ENCODE data around the gene NPR2. TPM values are rescaled to one million over a fixed set of nuclear protein-coding genes. Genes with fewer than 3 reads are reported as not detected.
A peak's percentile ranks its signal among the peaks of the same experiment; 100 is the strongest.

NPR2 gene
- total and polyA plus RNA-seq, 7 experiments from 2014 or later, result 1.0 to 22.2 (median 3.9) TPM

DNA sequence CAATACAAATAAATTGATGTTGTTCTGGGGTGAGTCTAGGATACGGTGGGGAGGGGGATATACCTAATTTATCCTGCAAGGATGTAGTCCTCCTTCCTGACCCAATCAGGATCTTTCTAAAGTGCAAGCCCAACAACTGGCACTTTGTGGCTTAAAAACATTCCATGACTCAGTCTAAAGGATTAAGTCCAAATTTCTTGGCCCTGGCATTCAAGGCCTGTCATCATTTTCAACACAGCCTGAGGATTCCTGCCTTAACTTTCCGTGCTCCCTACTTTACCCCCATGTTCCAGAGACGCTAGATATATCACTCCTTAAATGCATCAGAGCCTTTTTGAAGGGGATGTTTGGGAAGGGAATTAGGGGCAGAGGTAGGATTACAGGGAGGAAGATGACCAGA is 36.1 kb downstream of the NPR2 start:
- Histone ChIP-seq H3K27ac (ENCODE audit: low read depth, low read length) (no peak overlapping the region), H3K36me3 (ENCODE audit: control insufficient read depth in 2 of 3, insufficient read depth in 3 of 3, low read length in 3 of 3) (no peaks in the 10 kb centered on the region), H3K27me3 (ENCODE audit: control insufficient read depth in 2 of 2, insufficient read depth in 2 of 2, low read length in 2 of 2) (no peaks in the 10 kb centered on the region), H3K4me3 (ENCODE audit: low read length) (no peak overlapping the region), H3K9me3 (ENCODE audit: control insufficient read depth in 2 of 3, low read length in 3 of 3) (no peaks in the 10 kb centered on the region), H3K4me1 (ENCODE audit: control insufficient read depth in 2 of 2, insufficient read depth in 2 of 2, low read length in 2 of 2) (peaks cover 4 to 14% of the 10 kb centered on the region in 2 donors)
- ATAC-seq (no peak), DNase-seq (no peak)
- Mint-ChIP-seq H3K4me1 (peaks cover 25 to 43% (median 33%) of the 10 kb centered on the region in 7 donors), H3K4me3 (peak overlapping the region; percentile 50 to 100 (median 90)), H3K27ac (peak overlapping the region in 3 of 9 donors; percentile 5 to 93 (median 14)), H3K27me3 (peaks cover 0 to 5% (median 0%) of the 10 kb centered on the region in 5 donors), H3K9me3 (no peaks in the 10 kb centered on the region), H3K36me3 (no peaks in the 10 kb centered on the region)
- POLR2A ChIA-PET, result interaction anchor here (1.0 kb wide), 1 partner anchor 95 kb away, joined by 3 read pairs; the partner anchor contains the start of gene CREB3
- intact Hi-C loops (cut with micrococcal nuclease), result loop anchor here in 1 of 2 donors (5.0 kb wide), 2 partner anchors 225 to 365 kb away; partner anchors contain the start of gene CLTA
- CTCF ChIA-PET, result interaction anchor here (0.7 to 2.6 kb wide), 4 partner anchors 13 to 321 kb away, joined by 4 to 18 read pairs (median 10); partner anchors contain the start of genes HINT2 and SPAG8

DNA sequence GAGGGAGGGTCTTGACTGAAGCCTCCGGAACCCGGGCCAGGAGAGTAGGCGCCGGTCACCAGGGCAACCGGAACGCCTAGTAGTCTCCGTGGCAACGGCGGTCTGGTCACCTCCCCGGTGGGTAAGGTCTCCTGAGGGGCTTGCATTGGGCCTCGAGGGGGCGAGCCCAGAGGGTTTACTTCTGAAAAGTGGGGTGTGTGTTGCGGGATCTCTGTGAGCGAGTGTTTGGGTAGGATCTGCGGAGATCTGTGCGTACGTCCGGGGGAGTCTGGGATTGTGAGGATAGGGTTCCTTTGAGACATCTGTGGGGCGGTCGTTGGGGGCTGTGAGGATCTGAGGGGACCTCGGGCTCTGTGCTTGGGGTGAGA is 37.3 kb downstream of the NPR2 start, which contains the start of gene FAM221B:
FAM221B (minus strand) TSS at position 17 of the 368 bp plus-strand sequence. CDS start 2,571 bp downstream, outside the sequence.
- H3K4me1 ChIP-seq (ENCODE audit: control insufficient read depth in 2 of 2, insufficient read depth in 2 of 2, low read length in 2 of 2), result peaks cover 4 to 14% of the 10 kb centered on the region in 2 donors
- H3K9me3 ChIP-seq (ENCODE audit: control insufficient read depth in 2 of 3, low read length in 3 of 3), result no peaks in the 10 kb centered on the region
- H3K4me1 Mint-ChIP-seq, result peaks cover 25 to 47% (median 40%) of the 10 kb centered on the region in 7 donors
- DNase-seq (peak in 1 of 9 donors; percentile 52), ATAC-seq (no peak)
- H3K27me3 Mint-ChIP-seq, result peaks cover 0 to 5% (median 0%) of the 10 kb centered on the region in 5 donors
- no peaks in the 10 kb centered on the region for H3K27me3 ChIP-seq (ENCODE audit: control insufficient read depth in 2 of 2, insufficient read depth in 2 of 2, low read length in 2 of 2)
- H3K36me3 ChIP-seq (ENCODE audit: control insufficient read depth in 2 of 3, insufficient read depth in 3 of 3, low read length in 3 of 3), result no peaks in the 10 kb centered on the region
- ChIA-PET CTCF (interaction anchor here (0.5 to 1.7 kb wide), 3 partner anchors 14 to 60 kb away, joined by 3 to 6 read pairs (median 4); partner anchors contain the start of gene HINT2), POLR2A (interaction anchor here (0.5 to 2.3 kb wide), 5 partner anchors 14 to 218 kb away, joined by 3 to 18 read pairs (median 3); partner anchors contain the start of gene SPAG8)
- H3K9me3 Mint-ChIP-seq, result no peaks in the 10 kb centered on the region
- H3K36me3 Mint-ChIP-seq, result no peaks in the 10 kb centered on the region
- peak within 1 kb of the TSS; percentile 88 for H3K4me3 ChIP-seq (ENCODE audit: low read length)
- H3K4me3 Mint-ChIP-seq, result peak within 1 kb of the TSS; percentile 84 to 100 (median 94)
- peak within 1 kb of the TSS; percentile 94 for H3K27ac ChIP-seq (ENCODE audit: low read depth, low read length)
- intact Hi-C loops (cut with micrococcal nuclease), result loop anchor here (1.0 to 5.0 kb wide), 7 partner anchors 13 to 364 kb away; partner anchors contain the start of genes HINT2 (in 2 of the 2) and CLTA (in 1 of the 2)
- H3K27ac Mint-ChIP-seq, result peak within 1 kb of the TSS; percentile 91 to 99 (median 94)

- Histone ChIP-seq H3K27me3 (ENCODE audit: control insufficient read depth in 2 of 2, insufficient read depth in 2 of 2, low read length in 2 of 2) (no peaks in the 10 kb centered on the region), H3K4me3 (ENCODE audit: low read length) (peak within 1 kb of the TSS; percentile 88), H3K4me1 (ENCODE audit: control insufficient read depth in 2 of 2, insufficient read depth in 2 of 2, low read length in 2 of 2) (peaks cover 4 to 14% of the 10 kb centered on the region in 2 donors), H3K36me3 (ENCODE audit: control insufficient read depth in 2 of 3, insufficient read depth in 3 of 3, low read length in 3 of 3) (no peaks in the 10 kb centered on the region), H3K27ac (ENCODE audit: low read depth, low read length) (peak within 1 kb of the TSS; percentile 94), H3K9me3 (ENCODE audit: control insufficient read depth in 2 of 3, low read length in 3 of 3) (no peaks in the 10 kb centered on the region)
- H3K36me3 Mint-ChIP-seq, result no peaks in the 10 kb centered on the region
- peak; percentile 95 for ATAC-seq
- no peaks in the 10 kb centered on the region for H3K9me3 Mint-ChIP-seq
- H3K27me3 Mint-ChIP-seq, result peaks cover 0 to 5% (median 0%) of the 10 kb centered on the region in 5 donors
- POLR2A ChIA-PET, result interaction anchor here (0.5 to 2.3 kb wide), 5 partner anchors 13 to 218 kb away, joined by 3 to 18 read pairs (median 3); partner anchors contain the start of gene SPAG8
- CTCF ChIA-PET, result interaction anchor here (0.5 to 1.7 kb wide), 3 partner anchors 15 to 59 kb away, joined by 3 to 6 read pairs (median 4); partner anchors contain the start of gene HINT2
- peak within 1 kb of the TSS; percentile 84 to 100 (median 94) for H3K4me3 Mint-ChIP-seq
- peak; percentile 80 to 95 (median 88) for DNase-seq
- H3K4me1 Mint-ChIP-seq, result peaks cover 25 to 48% (median 43%) of the 10 kb centered on the region in 7 donors
- intact Hi-C loops (cut with micrococcal nuclease), result loop anchor here (1.0 to 5.0 kb wide), 7 partner anchors 14 to 363 kb away; partner anchors contain the start of genes HINT2 (in 2 of the 2) and CLTA (in 1 of the 2)
- H3K27ac Mint-ChIP-seq, result peak within 1 kb of the TSS; percentile 91 to 99 (median 94)
These were observed 37.8 kb downstream of the NPR2 start, which contains the start of gene TMEM8B for GRCh38 chr9:35829084-35829763. Gene TMEM8B, plus strand, starts transcription at chr9:35829228. Its CDS starts 220 bp downstream, at chr9:35829448.

GRCh38 chr9:35829764-35830096 is 38.3 kb downstream of the NPR2 start:
- Mint-ChIP-seq H3K9me3 (no peaks in the 10 kb centered on the region), H3K4me1 (peaks cover 25 to 51% (median 46%) of the 10 kb centered on the region in 7 donors), H3K4me3 (peak overlapping the region; percentile 78 to 90 (median 84)), H3K36me3 (no peaks in the 10 kb centered on the region), H3K27ac (peak overlapping the region; percentile 79 to 92 (median 90)), H3K27me3 (peaks cover 0 to 5% (median 0%) of the 10 kb centered on the region in 5 donors)
- Histone ChIP-seq H3K27ac (ENCODE audit: low read depth, low read length) (peak overlapping the region; percentile 94), H3K27me3 (ENCODE audit: control insufficient read depth in 2 of 2, insufficient read depth in 2 of 2, low read length in 2 of 2) (no peaks in the 10 kb centered on the region), H3K4me1 (ENCODE audit: control insufficient read depth in 2 of 2, insufficient read depth in 2 of 2, low read length in 2 of 2) (peaks cover 4 to 14% of the 10 kb centered on the region in 2 donors), H3K36me3 (ENCODE audit: control insufficient read depth in 2 of 3, insufficient read depth in 3 of 3, low read length in 3 of 3) (no peaks in the 10 kb centered on the region), H3K9me3 (ENCODE audit: control insufficient read depth in 2 of 3, low read length in 3 of 3) (no peaks in the 10 kb centered on the region), H3K4me3 (ENCODE audit: low read length) (peak overlapping the region; percentile 88)
- ATAC-seq (no peak), DNase-seq (no peak)
- ChIA-PET POLR2A (interaction anchor here (1.4 to 2.3 kb wide), 2 partner anchors 12 to 17 kb away, joined by 3 to 18 read pairs; partner anchors contain the start of gene SPAG8), CTCF (no interaction called here)
- intact Hi-C loops (cut with micrococcal nuclease), result loop anchor here (1.0 to 5.0 kb wide), 7 partner anchors 14 to 363 kb away; partner anchors contain the start of genes HINT2 (in 2 of the 2) and CLTA (in 1 of the 2)

DNA sequence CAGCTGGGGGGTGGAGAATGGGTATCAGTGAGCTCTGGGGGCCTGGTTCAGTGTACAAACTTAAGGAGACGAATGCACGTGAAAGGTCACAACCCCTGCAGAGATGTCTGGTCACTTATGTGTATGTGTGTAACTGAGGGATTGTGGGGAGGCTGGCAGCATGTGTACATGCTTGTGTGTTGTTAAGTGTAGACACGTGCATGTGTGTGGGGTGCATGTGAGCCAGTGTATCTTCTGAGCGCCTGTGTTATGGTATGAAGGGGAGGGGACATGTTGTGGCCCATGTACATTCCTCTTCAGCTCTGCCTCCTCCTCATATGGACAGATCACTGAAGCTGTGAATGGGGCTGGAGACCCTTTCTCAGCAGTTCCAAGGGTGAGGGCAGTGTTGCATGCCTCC is 39.6 kb downstream of the NPR2 start:
- H3K4me3 ChIP-seq (ENCODE audit: low read length), result no peak overlapping the region
- peaks cover 0 to 3% (median 0%) of the 10 kb centered on the region in 3 experiments for H3K36me3 ChIP-seq (ENCODE audit: control insufficient read depth in 2 of 3, insufficient read depth in 3 of 3, low read length in 3 of 3)
- CTCF ChIA-PET, result interaction anchor here (0.8 kb wide), 1 partner anchor 51 kb away, joined by 4 read pairs; no protein-coding TSS in a partner anchor
- H3K4me3 Mint-ChIP-seq, result peak overlapping the region in 5 of 10 donors; percentile 7 to 80 (median 17)
- no peak for DNase-seq
- no peaks in the 10 kb centered on the region for H3K36me3 Mint-ChIP-seq
- peaks cover 19 to 49% (median 45%) of the 10 kb centered on the region in 7 donors for H3K4me1 Mint-ChIP-seq
- ATAC-seq, result no peak
- H3K9me3 ChIP-seq (ENCODE audit: control insufficient read depth in 2 of 3, low read length in 3 of 3), result no peaks in the 10 kb centered on the region
- peak overlapping the region in 3 of 9 donors; percentile 28 to 91 (median 81) for H3K27ac Mint-ChIP-seq
- intact Hi-C loops (cut with micrococcal nuclease), result no loop called here
- H3K27me3 Mint-ChIP-seq, result peaks cover 0 to 5% (median 0%) of the 10 kb centered on the region in 5 donors
- H3K9me3 Mint-ChIP-seq, result no peaks in the 10 kb centered on the region
- no peak overlapping the region for H3K27ac ChIP-seq (ENCODE audit: low read depth, low read length)
- POLR2A ChIA-PET, result interaction anchor here (0.6 to 1.4 kb wide), 3 partner anchors 16 to 97 kb away, joined by 3 read pairs; partner anchors contain the start of gene SPAG8
- peaks cover 4 to 14% of the 10 kb centered on the region in 2 donors for H3K4me1 ChIP-seq (ENCODE audit: control insufficient read depth in 2 of 2, insufficient read depth in 2 of 2, low read length in 2 of 2)
- H3K27me3 ChIP-seq (ENCODE audit: control insufficient read depth in 2 of 2, insufficient read depth in 2 of 2, low read length in 2 of 2), result no peaks in the 10 kb centered on the region

DNA sequence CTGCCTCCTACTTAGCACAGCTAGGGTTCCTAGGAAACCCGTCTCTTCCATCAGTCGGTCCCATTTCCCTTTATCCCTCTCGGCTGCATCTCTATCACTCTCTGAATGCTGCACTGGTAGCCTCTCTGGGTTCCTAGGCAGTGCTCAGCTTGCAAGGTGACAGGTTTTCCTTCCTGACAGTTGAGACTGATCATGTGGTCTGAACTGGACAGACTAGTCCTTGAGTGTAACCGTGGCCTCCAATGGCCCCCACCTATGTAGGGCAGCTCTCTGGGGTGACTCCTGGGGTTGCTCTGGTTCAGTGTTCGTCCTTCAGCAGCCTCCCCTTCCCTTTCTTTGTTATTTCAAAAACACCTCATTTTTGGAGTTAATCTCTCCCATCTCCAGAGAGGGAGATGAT is 41.4 kb downstream of the NPR2 start:
- CTCF ChIA-PET, result no interaction called here
- no peaks in the 10 kb centered on the region for H3K27me3 ChIP-seq (ENCODE audit: control insufficient read depth in 2 of 2, insufficient read depth in 2 of 2, low read length in 2 of 2)
- no peaks in the 10 kb centered on the region for H3K9me3 ChIP-seq (ENCODE audit: control insufficient read depth in 2 of 3, low read length in 3 of 3)
- Mint-ChIP-seq H3K9me3 (no peaks in the 10 kb centered on the region), H3K27ac (no peak overlapping the region), H3K36me3 (no peaks in the 10 kb centered on the region), H3K4me1 (peaks cover 16 to 45% (median 42%) of the 10 kb centered on the region in 7 donors), H3K27me3 (peaks cover 0 to 2% (median 0%) of the 10 kb centered on the region in 5 donors), H3K4me3 (no peak overlapping the region)
- no peak for ATAC-seq
- POLR2A ChIA-PET, result interaction anchor here (1.2 kb wide), 1 partner anchor 10 kb away, joined by 3 read pairs; no protein-coding TSS in a partner anchor
- H3K27ac ChIP-seq (ENCODE audit: low read depth, low read length), result no peak overlapping the region
- H3K4me3 ChIP-seq (ENCODE audit: low read length), result no peak overlapping the region
- DNase-seq, result no peak
- H3K4me1 ChIP-seq (ENCODE audit: control insufficient read depth in 2 of 2, insufficient read depth in 2 of 2, low read length in 2 of 2), result peaks cover 4 to 14% of the 10 kb centered on the region in 2 donors
- intact Hi-C loops (cut with micrococcal nuclease), result no loop called here
- peaks cover 0 to 3% (median 0%) of the 10 kb centered on the region in 3 experiments for H3K36me3 ChIP-seq (ENCODE audit: control insufficient read depth in 2 of 3, insufficient read depth in 3 of 3, low read length in 3 of 3)
